Adipose tissue (tissue), 3 donors: ENCODE measurements around the gene RGS17. TPM values are rescaled to one million over a fixed set of nuclear protein-coding genes. Genes with fewer than 3 reads are reported as not detected.

ENCODE experiments used
- H3K27ac ChIP-seq: one replicate; pipeline ENCODE4 v1.5.1; 2013; ENCODE audit warnings: low read depth, low read length
- WGBS, 3 donors: extraction: QIAGEN DNeasy Blood & Tissue Kit; methylation state at CpG; one replicate each; pipeline ENCODE4 v1.1.7; 2013; 5-methylcytosine and 5-hydroxymethylcytosine counted together
- polyA plus RNA-seq, 3 donors: library from polyadenylated mRNA; stranded (reverse); fragments of 200-250 nt; gene quantifications; one replicate each; pipeline ENCODE4 v1.2.3, GENCODE V29; 2013
- donor health status: healthy with polysubstance abuse.
- donor health status: Bipolar disorder and iron deficiency.
- donor health status: healthy.

RGS17 gene
- polyA plus RNA-seq, 3 donors, result 0.22 to 1.1 (median 0.32) TPM

DNA sequence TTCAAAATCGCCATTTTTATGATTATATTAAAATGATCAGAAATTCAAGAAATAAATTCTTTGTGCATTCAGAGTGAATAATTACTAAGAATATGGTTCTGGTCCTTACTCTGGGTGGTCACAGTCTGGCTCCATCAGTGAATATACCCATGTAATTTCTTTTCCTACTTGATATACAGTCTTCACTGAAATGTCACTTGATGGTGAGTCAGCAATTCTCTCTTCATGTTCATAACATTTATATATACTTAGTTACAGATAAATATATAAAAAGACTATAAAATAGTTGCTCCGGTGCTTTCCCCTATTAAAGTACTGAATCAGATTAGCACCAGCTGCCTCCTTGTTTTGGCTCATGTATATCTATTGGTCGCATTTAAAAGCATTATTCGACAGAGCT is 72.2 kb downstream of the RGS17 start:
- no peak overlapping the region for H3K27ac ChIP-seq
- 43 to 80% (median 77%) methylated on average over 4 of the region's 4 CpGs for WGBS, 3 donors

DNA sequence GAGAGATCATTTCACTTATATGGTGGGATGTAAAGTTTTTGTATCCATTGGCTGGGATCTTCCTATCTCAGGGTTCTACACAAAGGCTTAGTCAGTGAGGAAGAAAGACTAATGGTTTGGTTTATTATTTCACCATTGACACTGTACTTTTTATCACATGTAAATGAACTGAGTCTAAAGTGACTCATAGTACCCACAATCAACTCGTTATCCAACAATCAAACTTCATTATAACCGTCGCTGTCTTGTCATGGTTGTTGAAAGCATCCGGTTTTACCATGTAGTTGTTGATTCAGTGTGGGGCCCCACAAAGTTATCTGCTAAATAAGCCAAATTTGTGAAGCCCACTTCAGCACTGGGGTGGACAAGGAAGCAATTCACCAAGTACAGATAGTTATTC is 72.8 kb downstream of the RGS17 start:
- 80 to 91% (median 90%) methylated on average over 4 of the region's 4 CpGs for WGBS, 3 donors
- no peak overlapping the region for H3K27ac ChIP-seq

DNA sequence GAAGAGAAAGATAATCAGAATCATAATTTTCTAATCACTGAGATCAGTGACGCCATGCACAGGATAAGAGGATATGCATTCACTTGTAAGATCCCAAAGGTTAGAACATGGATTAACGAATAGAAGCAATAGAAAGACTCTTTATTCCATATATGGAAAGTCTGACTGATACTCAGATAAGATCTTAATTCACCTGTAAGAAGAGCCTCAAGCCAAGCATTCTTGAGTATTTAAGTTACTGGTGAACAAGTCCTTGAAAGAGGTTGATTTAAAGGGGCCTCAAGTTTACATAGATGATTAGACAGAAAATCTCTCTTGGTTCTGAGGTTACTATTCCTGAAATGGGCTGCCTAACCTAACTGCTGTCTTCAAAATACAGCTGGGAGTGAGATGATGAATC is 74.8 kb downstream of the RGS17 start:
- H3K27ac ChIP-seq, result no peak overlapping the region
- WGBS, 3 donors, result 74 to 79% (median 75%) methylated on average over 2 of the region's 2 CpGs

DNA sequence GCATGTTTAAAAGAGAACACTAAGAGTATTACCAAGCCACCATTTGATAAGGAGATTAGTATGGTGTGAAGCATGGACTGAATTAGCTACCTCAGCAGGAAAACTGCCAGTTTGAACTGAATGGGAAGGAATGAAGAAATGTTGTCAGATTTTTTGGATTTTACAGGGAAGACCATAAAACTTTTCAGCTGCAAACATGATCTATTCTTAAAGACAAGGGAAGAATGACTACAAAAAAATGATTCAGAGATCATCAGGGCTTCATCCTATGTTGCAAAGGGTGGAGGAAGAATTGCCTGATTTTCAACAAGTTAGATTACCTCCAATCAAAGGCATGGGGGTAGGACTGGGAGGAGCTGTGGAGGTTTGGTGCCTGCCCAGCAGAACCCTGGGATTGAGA is 79.3 kb downstream of the RGS17 start:
- H3K27ac ChIP-seq, result no peak overlapping the region

DNA sequence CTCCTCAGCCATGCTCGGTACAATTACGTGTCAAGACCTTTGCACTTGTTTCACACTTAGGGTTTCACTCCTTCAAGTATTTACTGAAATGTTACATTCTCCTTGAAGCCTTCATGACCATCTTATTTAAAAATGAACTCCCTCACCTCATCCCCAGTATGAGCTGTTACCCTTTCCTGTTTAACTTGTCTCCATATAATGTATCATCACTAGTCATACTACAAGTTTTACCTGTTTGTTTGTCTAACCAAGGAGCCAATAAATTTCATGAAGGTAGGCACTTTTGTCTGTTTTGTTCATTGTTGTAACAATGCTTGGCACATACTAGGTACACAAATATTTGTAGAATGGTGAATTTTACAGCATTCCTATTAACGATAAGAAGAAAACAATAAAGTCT is 82.5 kb downstream of the RGS17 start:
- no peak overlapping the region for H3K27ac ChIP-seq
- 96 to 99% (median 96%) methylated on average over 3 of the region's 3 CpGs for WGBS, 3 donors

DNA sequence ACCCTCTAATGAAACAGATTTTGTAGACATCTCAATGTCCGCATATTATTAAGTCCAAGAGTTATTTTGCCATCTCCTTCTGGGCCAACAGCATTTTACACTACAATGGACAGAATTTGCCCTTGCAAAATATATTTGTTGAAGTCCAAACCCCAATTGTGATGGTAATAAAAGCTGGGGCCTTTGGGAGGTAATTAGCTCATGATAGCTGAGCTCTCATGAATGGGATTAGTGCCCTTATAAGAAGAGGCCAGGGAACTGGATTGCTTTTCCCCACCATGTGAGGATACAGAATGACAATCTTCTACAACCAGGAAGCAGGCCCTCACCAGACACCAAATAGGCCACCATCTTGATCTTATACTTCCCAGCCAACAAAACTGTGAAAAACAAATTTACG is 83.7 kb downstream of the RGS17 start:
- H3K27ac ChIP-seq, result no peak overlapping the region
- WGBS, 3 donors, result 88 to 100% (median 96%) methylated on average over 2 of the region's 2 CpGs

DNA sequence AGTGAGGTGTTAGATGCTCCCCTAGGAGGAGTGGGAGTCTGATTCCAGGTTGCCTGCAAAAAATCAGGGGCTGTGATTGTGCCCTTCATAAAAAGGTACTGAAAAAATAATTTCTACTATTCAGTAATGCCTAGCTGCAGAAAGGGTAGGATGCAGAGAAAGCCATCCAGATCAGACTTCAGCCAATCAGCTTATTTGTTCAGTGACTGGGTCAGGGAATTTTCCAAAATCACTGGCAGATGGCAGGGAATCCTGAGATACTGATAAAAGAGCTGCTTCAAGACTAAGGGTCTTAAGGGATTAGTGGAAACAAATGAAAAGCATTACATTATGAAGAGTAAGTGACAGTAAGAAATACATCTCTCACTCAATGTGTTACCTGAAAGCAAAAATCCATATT is 85.8 kb downstream of the RGS17 start:
- no peak overlapping the region for H3K27ac ChIP-seq

DNA sequence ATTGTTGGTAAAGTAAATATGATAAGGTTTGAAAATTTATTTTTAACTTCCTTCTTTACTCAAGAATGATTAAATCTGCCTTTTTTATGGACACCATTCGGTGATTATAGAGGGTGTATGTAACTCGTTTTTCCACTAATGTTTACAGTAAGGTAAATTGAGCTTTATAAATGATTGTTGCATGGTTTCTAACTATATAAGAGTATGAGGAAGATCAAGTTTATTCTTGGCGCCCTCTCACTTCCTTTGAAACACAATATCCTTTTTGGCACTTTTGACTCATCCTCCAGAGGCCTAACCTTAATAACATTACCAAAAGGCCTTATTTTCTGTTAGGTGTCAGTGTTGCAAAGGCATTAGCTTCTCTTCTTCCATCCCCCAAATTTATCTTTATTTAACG is 86.8 kb downstream of the RGS17 start:
- no peak overlapping the region for H3K27ac ChIP-seq
- 59 to 67% (median 61%) methylated on average over 4 of the region's 4 CpGs for WGBS, 3 donors

DNA sequence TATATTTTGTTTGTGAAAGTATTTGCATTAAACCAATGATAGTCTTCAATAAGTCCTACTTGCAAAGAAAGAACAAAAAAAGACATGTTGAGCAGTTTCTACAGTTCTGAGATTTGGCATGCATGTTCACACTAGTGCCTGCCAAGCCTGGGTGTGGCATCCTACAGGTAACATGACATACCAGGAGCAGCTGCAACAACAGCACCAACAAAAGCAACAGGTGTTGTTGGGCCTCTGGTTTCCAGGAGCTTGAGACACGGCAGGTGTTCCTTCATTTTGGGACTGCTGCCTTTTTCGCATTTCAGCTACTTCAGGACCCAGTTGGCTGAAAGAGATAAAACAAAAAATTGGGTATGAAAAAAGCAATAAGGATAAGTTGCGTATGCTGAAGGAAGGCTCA is 87.4 kb downstream of the RGS17 start:
- H3K27ac ChIP-seq, result no peak overlapping the region
- 54 to 93% (median 86%) methylated on average over 3 of the region's 3 CpGs for WGBS, 3 donors

DNA sequence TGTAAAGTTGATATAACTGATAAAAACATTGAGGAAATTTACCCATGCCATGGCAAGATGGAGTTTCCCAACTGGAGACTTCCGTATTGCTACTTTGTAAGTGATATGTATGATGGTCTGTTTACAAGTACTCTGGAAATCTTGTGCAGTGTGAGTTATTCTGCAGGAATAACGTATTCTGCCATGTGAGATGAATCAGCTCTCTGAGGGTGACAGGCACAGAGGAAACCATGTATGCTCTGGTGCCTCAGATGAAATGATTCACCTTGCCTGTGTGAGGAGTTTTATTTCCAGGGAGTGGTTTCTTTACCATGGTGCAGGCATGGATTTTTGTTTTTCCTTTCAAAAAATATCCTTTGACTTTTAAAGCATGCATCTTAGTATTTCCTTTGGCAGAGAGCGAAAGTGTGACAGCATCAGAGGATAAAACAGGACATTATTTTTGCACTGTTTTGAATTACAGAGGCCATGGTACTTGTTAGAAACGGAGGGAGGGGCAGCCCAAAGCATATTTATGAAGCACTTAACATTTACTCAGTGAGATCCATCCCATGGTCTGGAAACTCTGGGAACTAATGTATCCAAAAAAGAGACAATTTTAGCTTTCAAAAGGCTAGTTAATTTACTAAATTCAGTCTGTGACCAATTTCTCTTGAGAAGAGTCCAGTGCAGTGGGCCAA is 92.6 kb downstream of the RGS17 start:
- 71 to 84% (median 77%) methylated on average over 4 of the region's 4 CpGs for WGBS, 3 donors
- no peak overlapping the region for H3K27ac ChIP-seq

DNA sequence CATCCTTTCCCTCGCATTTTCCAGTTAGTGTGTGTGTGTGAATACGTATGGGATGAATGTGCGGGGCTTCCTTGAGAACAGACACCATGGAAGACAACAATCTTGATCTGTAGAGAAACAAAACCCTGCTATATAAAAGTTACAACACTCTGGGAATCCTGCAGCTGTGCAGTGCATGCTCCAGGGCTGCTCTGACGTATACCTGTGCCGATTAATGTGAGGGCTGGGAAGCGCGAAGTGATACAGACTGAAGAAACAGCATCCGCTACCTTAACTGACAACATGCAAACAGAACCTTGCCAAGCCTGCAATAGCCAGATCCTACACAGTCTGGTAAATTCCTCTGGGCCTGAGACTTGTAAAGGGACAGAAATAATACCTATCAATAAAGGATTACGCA is 96.9 kb downstream of the RGS17 start:
- WGBS, 3 donors, result 94 to 98% (median 95%) methylated on average over 9 of the region's 9 CpGs
- H3K27ac ChIP-seq, result no peak overlapping the region

DNA sequence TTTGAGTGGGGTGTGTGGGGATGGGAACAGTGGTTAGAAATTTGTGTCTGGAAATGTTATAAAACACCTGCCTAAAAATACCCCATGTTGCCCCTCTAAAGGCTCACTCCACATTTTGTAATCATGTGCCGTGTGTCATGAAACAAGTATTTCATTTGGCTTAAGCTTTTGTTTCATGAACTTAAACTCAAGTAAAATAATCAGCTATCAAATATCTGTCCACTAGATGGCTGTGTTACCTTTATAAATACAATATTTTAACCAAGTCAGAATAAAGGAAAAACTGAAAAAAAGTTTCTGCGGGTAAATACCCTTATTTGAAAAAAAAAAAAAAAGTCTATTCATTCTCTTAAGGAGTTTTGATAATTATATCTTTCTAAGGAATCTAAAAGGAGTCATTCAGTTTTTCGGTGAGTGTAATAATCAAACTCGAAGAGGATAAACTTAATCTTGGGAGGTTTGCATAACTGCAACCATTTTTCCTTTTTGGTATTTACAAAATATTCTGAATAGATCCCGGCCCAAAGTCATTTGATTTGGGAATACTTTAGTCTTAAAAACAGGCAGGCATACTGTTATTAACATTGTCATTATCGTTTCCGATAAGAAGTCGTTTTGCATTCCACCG is 98.7 kb downstream of the RGS17 start:
- WGBS, 3 donors, result 63 to 72% (median 69%) methylated on average over 9 of the region's 9 CpGs
- no peak overlapping the region for H3K27ac ChIP-seq

DNA sequence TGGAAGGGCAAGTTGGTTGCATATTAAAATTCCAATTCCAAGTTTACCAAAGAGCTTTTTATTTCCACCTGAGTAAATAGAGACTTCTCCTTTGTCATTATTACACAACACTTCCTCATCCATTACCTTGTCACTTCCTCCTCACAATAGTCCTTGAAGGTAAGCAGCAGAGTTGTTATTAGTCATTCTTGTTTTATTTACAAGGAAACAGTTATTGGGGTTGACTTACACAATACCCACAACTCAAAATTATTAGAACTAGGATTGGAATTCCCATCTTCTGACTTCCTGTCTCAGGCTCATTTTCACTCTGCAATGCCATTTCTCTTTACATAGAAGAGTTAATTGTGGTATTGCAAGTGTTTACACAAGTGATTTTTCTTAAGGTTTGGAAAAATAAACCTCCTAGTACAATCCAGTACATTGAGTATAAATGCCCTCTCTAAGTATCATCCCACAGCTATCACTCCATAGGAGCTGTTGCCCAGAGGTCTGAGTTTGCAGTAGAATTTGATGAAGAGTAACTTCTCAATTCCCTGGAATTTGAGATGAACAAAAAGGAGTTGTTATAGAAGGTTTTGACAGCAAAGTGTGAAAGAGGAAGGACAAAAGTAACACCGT is 99.6 kb downstream of the RGS17 start:
- no peak overlapping the region for H3K27ac ChIP-seq
- WGBS, 3 donors, result 33 to 42% (median 41%) methylated on average over 1 of the region's 1 CpG

DNA sequence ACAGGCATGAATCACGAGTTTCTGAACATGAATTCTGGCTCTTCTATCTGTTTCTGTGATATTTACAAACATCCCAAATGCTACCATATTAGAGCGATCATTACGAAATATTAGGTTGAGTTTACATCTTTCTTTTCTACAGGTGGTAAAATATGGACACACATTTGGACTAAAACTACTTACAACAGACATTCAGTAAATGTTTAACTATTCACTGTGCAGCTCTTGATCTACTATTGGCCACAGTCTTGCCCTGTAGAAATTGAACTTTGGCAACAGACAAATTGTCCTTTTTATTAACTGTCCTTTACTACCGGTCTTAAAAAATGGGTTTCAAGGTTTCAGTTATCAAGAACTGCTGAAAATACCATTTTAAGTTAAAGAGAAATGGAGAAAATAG is 102.1 kb downstream of the RGS17 start:
- WGBS, 3 donors, result 56 to 90% (median 89%) methylated on average over 4 of the region's 4 CpGs
- no peak overlapping the region for H3K27ac ChIP-seq

DNA sequence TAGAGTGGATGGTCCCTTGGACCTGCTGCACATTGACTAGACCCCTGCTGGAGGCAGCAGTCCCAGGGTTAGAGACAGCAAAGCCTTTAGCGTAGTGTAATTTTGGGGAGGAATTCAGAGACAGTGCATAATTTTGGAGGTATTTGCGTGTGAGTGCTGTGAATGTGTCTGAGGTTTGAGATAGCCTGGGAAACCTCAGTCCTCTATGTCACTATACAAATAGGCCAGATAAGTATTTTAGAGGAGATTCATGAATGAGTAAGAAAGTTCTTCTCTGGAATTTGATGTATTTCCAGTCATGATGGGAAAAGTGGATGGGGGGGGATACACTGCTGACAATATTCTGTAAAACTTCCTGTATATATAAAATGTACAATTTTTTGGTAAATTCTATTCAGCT is 102.8 kb downstream of the RGS17 start:
- WGBS, 3 donors, result 92 to 96% (median 95%) methylated on average over 2 of the region's 2 CpGs
- H3K27ac ChIP-seq, result no peak overlapping the region

DNA sequence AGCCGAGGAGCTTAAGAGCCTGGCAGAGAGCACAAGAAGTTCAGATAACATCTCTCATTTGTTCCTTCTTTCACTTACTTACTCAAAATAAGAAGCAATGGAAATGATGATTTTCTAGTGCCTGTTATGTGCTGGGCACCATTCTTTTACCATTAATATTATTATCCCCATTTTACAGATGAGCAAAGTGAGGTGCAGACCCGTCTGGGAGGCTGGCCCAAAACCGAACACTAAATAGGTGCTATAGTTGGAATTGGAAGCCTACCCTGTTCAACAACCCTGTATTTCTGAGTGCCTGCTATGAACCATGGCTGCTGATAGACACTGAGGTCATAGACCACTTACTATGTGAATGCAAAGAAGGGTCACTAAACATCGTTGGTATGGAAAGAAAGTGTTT is 103.6 kb downstream of the RGS17 start:
- WGBS, 3 donors, result 78 to 82% (median 80%) methylated on average over 4 of the region's 4 CpGs
- no peak overlapping the region for H3K27ac ChIP-seq

DNA sequence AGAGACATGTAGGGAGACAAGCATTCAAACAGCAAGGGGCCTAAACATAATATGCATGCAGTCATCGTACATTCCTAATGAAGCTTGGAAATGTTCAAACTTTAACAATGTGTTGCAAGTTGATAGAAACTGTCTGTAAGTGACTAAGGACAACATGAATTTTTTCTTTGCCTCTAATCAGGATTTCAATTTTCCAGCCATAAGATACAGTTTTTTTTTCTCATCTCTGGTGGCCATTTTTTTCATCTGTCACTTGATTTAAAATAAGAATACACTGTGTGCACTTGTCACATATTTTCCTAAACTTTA is 106.4 kb downstream of the RGS17 start:
- H3K27ac ChIP-seq, result no peak overlapping the region
- WGBS, 3 donors, result 15 to 21% (median 19%) methylated on average over 1 of the region's 1 CpG

DNA sequence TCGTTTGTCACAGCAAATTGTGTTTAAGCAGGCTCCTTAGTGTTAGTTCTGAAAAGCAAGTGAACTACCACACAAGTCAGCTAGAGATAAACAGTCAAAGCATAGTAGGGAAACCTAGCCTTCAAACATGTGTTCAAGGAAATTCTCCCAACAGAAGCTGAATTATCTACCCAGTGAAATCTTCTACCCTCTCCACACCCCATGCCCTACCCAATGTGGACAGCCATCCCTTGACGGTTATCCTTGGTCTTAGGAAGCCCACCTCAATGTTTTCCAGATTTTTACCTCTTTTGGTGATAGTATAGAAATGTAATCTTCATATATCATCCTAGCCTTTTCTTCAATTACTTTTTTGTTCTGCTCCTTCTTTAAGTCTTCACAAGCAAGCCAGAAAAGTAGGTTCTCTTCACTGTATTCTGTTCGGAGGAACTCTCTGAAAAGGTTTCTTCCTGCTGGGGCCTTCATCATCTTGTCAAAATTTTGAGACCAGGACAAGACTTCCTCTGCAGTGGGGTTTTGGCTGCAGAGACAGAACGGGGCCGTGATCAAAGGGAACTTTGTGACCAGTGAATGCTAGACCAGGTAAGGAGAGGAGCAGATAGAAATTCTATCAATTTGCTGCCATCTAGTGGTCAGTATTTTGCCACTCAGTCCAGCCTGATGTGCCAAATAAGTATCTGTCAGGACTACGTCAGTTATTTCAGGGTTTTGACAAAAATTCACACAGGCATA is 106.9 kb downstream of the RGS17 start:
- no peak overlapping the region for H3K27ac ChIP-seq

DNA sequence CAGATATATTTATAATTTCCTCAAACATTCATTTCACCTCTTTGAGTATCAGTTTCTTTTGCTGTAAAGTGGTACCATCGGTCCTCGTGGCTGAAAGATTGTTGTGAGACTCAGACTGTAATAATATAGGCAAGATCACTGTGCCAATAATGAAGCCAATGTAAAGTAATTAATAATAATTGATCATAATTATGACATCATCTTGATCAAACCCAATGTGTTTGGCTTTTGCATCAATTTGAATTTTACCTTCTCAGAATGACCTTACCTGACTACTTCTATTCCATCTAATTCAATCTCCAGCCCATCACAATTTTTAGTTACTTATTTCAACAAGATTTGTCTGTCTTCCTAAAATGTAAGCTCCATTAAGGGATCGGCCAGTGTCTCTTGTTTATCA is 112.7 kb downstream of the RGS17 start:
- H3K27ac ChIP-seq, result no peak overlapping the region
- WGBS, 3 donors, result 87 to 95% (median 93%) methylated on average over 3 of the region's 3 CpGs

More for the DNA sequence above, 106.9 kb downstream of the RGS17 start:
- WGBS, 3 donors, result 42 to 44% (median 42%) methylated on average over 6 of the region's 6 CpGs

DNA sequence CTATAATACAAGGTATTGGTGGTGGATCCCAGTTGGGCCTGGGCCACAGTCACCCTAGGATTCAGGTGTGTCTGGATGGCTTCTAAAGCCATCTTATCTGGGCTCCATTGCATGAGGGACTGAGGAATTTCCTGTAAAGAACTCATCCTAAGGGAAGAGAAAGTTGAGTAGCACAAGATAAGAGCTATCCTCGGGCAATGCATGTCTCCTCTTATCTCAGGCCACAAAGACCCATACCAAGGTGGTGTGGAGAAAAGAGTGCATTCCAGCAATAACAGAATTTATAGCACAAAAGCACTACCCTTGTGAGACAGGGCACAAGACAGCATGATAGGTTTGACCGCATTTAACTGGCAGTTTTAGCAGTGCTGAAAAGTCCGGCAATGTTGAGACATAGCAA is 114.2 kb downstream of the RGS17 start:
- WGBS, 3 donors, result 77 to 85% (median 79%) methylated on average over 3 of the region's 3 CpGs
- H3K27ac ChIP-seq, result no peak overlapping the region
